Stimulated activated CD8-positive, alpha-beta memory T cell treated with anti-CD3 and anti-CD28 coated beads, Interleukin-12 subunit alpha, Interleukin-12 subunit beta, amount 100 ng/mL, for 24 hours (primary cell): Measurements from ENCODE around the gene GPR68.
"Not testable (repeated sequence)": the region's sequence is repeated elsewhere in the genome, so short reads cannot be mapped to it uniquely, and the experiment has no call there.

ENCODE experiments used
- DNase-seq: peaks from one replicate; pipeline ENCODE4 v3.0.0-alpha.2; 2020; ENCODE audit errors: extremely low read depth

Gene GPR68

DNA sequence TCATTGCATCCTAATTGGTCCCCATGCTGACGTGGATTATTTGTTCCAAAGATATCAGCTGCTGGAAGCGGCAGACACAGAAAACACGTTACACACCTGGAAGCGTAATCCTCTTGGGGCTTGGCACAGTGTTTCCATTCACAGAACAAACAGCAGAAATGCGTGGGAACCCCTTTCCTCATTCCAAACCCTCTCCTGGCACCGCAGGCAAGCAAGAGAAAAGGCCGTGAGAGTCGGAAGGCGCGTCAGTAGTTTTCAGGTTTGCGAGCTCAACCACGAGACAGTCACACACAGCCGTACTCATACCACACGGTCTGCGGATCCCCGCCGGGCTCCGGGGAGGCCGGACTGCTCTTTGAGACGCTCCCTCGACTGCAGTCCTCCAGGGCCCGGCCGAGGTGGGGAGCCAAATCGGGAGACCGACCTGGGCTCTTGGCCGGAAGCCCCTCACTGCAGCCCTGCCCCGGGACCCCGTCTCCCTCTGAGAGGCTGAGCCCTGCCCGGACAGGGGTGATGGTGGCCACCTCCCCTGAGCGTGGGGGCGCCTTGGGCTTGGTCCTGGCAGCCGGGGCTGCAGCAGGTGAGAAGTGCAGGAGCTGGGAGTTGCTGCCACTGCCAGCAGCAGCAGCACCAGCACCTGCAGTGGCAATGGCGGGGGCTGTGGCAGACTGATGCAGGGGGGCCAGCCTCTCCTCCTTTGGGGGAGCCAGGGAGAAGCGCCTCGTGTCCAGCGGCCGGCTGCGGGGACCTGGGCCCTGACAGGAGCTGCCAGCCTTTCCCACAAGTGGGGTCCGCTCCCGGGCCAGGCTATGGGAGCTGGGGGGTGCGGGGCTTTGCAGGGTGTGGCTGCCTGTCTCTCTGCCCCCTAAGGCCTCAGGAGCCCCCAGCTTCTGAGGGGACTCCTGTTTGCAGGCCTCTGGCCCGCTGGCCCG lies 28.1 kb upstream of the GPR68 start:
- no peak for DNase-seq

DNA sequence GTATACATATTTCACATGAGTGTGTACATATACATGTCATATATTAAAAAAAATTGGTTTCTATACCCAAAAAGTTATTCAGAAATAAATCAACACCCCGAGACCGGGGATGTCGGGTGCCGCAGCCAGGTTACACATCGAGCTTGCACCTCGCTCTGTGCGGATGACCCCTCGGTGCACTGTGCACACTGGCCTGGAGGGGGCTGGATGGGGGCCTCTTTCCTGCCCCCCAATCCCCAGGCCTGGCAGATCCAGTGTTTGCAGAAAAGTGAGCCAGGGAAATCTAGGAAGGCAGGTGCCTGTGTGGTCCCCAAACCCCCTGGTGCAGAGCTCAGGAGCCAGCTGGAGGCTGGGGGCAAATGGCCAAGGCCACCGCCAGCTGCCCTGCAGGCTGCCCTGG lies 27.1 kb upstream of the GPR68 start:
- no peak for DNase-seq

DNA sequence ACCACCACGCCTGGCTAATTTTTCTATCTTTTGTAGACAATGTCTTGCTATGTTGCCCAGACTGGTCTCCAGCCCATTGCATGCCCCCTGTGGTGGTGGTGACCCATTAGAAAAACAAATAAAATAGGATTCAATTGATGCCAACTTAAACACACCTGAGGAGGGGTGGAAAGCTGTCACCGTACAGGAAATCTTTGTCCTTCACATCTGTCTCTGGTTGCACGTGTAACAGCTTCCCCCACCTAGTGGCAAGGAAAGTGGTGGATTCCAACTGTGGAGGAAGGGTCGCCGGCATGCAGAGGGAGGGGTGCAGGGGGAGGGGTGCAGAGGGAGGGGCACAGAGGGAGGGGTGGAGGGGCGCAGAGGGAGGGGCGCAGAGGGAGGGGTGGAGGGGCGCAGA lies 26.1 kb upstream of the GPR68 start:
- DNase-seq: no peak

DNA sequence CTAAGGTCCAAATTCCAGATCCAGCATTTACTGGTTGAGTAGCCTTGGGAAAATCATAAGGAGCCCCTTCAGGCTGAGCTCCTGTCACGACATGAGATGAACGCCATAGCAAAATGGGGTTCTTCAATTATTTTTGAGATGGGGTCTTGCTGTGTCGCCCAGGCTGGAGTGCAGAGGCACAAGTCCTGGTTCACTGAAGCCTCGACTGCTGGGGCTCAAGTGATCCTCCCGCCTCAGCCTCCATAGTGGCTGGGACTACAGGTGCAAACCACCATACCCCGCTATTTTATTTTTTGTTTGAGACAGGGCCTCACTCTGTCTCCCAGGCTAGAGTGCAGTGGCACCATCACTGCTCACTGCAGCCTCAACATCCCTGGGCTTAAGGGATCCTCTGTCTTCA lies 25.7 kb upstream of the GPR68 start:
- no peak for DNase-seq

DNA sequence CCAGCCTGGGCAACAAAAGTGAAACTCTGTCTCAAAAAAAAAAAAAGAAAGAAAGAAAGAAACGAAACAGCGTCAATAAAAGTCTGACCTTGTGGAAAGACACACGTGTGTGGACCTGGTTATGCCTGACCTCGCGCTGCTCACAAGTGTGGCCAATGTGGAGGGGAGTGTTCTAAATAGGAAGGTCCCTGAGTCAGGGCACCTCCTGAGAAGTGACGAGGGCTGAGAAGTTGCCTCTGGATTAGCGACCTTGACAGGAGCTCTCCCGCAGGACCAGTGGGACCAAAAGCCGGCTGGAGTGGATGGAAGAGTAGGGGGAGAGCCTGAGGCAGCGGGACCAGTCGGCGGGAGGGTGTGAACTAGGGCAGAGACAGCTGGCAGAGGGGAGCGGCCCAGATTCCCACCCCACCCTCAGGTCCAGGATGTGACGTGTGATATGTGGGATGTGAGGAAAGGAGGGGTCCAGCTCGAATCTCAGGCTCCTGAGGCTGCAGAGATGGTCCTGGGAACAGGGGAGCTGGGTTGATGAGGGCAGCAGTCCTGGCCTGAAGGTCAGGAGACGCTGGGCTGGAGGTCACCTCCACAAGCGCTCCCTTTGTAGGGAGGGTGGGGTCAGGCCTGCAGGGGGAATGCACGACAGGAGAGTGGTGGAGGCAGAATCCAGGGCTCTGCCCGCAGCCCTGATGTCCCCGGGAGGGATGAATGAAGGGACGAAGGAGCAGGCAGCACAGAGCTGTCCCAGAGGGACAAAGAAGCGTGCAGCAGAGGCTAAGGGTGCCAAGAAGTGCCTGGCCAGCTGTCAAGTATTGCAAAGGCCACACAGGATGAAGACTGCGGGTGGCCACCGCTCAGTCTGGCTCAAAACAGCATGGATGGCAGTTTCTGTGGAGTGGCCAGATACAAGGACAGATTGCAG lies 24.8 kb upstream of the GPR68 start:
- DNase-seq: no peak

DNA sequence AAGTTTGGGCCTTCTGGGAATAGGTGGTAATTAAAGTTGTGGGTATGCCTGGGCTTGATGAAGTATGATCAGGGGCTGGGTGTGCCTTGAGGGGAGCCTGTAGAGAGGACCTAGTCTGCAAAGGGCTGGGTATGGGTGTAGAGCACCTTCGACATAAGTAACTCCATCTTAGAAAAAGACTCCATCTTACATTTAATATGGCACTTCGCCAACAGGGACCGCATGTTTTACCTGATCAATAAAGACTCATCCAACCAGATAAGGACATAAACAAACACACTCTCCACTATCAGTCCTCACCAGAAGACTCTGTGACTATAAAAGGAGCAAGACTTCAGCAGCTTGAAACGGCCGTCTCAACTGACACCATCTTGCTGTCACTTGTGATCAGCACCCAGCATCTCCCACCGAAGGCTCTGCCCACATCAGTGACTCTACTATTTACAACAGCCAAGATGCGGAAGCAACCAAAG lies 23.5 kb upstream of the GPR68 start:
- no peak for DNase-seq

DNA sequence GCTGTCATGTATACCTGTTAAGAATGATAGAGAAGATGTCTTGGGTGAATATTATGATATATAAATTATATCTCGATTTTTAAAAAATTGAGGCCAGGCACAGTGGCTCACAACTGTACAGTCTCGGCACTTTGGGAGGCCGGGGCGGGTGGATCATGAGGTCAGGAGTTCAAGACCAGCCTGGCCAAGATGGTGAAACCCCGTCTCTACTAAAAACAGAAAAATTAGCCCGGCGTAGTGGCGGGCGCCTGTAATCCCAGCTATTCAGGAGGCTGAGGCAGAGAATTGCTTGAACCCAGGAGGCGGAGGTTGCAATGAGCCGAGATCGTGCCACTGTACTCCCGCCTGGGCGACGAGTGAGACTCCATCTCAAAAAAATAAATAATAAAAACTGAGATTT lies 21.8 kb upstream of the GPR68 start:
- DNase-seq: not testable (repeated sequence)

DNA sequence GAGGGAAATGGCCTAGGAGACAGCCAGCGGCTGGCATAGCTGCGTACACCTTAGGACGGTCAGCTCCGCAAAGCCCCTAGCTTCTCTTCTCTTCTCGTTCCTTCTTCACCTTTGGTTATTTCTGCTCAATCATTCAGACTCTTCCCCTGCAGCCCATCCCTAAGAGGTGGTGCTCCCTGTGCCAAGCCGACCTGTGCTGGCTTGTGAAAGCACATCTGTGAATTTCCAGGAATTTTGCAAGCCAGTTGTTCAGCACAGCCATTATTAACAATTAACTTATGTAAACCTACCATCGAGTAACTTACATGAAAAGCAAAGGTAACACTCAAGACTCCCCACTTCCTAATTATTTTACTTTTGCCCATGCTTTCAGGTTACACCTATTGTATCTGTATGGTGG lies 20.9 kb upstream of the GPR68 start:
- no peak for DNase-seq

DNA sequence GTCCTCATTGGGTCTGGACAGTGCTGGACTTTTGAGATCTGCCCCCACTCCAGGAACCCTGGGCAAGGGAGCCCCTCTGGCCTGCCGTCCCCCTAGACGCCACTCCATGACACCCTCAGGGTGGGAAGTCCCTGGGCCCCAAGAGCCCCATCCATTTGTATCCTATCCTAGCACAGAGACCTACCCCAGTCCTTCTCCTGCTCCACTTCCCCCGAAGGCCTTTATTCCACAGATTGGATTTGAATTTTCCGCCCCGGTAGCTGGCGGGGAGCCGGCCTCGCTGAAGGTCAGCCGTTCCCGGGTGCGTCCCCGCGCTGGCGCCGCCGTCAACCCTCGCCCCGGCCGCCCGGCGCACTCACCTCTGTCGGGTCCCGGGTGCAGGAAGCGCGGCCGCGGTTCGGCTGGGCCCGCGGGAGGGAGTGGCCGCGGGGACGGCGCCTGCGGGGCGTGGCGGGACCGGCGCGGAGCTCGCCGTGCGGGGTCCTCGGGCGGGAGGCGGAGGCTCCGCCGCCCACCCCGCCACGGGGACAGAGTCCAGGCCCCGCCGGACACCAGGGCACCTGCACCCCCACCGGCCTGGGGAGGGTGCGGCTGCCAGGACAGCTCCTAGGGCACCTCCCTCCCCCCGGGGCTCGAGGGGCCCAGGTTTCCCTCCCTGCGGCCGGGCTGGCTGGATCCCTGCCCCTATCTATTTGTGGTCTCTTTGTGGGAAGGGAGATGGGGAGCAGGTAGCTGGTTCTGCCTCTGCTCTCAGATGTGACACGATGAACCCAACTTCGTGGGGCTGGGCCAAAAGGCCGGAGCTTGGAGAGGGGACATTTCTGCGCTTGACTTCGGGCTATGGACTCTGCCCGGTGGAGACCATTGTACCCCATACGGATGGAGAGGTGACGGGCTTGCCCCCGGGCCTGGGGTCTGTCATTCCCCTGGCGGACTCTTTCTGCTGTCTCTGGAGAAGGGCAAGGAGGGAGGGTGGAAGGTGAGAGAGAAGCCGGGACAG lies 19.9 kb upstream of the GPR68 start:
- no peak for DNase-seq

DNA sequence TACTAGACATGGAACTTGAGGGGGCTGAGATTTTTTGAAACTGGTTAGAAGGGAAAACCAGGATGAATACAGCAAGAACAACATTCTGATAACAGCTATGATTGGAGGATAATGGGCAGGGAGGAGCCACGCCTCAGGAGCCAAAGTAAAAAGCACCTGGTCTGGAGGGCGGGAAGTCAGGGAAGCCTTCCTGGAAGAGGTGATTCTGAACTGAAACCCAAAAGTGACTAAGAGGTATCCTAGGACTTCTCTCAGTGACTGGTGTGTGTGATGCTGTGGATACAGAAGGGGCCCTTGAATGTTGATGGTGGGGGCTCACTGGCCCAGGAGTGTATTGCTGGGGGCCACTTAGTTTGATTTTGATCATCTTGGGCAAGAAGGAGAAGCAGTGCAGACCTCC lies 18.8 kb upstream of the GPR68 start:
- DNase-seq: no peak

DNA sequence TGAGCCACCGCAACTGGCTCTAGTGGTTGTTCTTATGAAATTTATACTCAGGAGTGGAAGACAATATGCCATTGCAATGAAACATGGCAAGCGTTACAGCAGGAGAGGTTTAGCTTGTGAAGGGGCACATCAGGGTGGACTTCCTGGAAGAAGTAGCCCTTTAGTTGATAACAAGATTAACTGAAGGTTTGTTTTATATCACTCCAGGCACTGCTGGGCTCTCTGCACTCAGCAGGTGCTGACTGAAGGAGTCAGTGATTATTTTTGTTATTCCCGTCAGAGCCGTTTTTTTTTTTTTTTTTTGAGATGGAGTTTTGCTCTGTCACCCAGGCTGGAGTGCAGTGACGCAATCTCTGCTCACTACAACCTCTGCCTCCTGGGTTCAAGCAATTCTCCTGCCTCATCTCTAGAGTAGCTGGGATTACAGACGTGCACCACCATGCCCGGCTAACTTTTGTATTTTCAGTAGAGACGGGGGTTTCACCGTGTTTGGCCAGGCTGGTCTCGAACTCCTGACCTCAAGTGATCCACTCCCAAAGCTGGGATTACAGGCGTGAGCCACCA lies 17.6 kb upstream of the GPR68 start:
- DNase-seq: no peak

DNA sequence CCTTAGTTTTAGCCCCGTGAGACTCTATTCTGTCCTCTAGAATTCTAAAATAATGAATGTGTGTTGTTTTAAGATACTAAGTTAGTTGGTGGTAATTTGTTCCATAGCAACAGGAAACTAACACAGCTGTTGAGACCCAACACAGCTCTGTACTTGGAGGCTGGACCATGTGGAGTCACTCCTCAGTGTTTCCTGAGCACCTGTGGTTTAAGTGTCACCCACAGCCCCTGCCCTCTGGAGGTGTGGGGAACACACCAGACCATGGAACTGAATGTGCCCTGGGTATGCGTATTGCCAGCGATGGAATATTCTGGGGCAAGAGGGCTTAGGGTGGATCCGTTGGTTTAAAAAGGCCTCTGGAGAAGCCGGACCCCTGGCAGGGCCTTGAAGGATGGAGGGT lies 16.6 kb upstream of the GPR68 start:
- no peak for DNase-seq

DNA sequence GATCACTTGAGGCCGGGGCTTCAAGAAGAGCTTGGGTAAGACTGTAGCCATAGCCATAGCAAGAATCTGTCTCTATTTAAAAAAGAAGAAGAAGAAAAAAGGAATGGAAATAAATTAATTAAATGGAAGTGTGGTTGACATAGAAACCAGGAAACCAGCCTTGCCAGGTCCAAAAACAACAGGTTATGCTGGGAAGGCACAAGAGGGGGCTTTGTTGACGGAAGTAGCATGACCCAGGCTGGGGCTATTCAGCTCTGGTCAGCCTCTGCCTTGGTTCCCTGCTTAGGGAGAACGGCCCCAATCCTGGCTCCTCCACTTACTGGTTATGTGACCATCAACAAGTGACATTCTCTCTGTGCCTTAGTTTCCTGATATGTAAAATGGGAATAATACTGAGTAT lies 14.4 kb upstream of the GPR68 start:
- DNase-seq: no peak

DNA sequence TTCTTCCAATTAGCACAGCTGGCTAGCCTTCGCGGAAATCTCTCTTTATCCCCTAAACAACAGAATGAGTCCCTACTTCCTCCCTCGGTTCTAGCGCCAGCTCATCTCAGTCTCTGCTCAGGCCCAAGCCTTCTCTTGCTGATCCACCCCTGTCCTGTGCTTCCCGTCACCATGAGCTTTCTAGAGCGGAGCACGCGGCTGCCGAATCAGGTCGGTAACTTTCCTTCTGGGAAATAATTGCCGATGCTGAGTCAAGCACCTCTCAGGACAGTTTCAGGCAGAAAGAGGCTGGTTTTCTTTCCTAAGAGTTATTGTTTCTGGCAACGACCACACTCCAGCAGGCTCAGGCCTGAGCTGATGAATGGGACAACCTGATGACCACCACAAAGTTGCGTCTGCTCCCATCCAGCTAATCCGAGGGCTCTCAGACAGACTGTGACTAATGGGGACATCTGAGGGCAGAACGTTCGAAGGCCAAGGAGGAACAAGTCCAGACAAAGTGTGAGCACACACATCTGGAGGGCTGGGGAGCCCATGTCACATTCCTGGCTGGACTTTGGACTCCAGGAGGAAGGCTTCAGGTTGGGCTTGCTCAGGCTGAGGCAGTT lies 13.6 kb upstream of the GPR68 start:
- DNase-seq: no peak

DNA sequence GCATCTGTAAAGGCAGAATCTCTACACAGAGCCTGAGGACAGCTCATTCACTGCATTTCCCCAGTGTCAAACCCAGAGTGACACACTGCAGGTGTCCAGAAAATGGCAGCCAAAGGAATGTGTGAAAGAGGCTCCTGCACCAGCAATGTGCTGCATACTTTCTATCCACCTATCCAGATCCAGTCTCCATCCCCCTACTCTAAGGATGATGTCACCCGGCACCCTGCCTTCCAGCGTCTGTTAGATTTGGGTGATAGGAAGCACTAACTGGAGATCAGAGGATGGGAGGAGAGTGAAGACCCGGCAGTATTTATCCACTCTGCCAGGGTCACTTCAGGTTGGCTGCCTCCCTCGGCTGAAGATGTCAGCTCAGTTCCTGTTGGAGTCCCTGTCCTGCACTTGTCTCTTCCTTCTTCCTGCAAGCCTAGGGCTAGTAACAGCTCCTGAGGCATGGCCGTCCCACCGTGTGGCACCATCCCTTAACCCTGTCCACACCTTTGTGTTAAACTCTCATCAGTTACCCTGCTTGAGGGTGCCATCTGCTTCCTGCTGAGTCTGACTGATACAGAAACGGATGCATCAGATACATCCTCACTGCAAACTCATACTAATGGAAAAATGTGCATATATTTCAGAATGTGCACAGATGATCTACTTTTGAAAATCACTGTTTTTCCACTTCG lies 13.0 kb upstream of the GPR68 start:
- no peak for DNase-seq

DNA sequence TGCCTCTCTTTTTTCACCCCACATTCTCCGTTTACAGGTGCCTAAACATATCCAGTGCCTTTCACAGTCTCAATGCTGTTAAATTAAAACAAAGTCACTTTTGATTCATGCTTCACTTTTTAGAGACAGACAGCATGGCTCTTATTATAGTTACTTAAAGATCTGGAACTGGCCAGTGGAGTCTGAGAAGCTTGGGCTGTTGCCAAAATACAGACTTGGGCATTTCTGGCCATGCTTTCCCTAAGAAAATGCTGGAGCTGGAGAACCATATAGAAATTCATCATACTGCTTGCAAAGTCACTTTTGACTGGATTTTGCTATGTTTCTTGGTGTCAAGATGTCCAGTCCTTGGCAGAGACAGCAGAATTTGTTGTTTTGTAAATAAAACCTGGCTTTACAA lies 12.2 kb upstream of the GPR68 start:
- DNase-seq: no peak

DNA sequence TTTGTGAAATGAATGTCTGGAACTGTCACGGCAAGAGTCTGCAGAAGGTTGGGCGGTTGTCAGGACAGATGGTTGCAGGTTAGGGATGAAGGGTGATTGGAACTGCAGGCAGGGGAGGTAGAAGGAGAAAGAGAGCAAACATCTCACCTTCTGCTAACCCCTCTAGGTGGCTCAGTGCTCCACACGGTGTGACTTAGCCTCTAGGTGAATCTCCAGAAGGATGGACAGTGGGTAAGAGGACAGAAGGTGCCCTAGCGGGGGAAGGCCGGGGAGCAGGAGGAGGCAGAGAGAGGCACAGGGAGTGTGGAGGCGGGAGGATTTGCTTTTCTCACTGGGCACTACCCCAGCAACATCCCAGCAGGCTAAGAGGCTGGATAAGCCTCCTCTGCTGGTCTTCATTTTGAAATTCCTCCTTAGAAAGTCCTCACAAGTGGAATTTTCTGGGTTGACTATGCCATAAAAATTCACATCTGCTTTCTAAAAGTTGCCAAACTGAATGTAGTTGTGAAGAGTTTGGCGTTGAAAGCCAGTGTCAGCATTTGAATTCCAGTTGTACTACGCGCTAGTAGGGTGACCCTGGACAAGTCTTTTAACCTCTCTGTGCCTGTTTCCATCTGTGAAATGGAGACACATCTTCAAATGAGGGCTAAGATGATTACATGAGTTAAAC lies 10.7 kb upstream of the GPR68 start:
- no peak for DNase-seq

DNA sequence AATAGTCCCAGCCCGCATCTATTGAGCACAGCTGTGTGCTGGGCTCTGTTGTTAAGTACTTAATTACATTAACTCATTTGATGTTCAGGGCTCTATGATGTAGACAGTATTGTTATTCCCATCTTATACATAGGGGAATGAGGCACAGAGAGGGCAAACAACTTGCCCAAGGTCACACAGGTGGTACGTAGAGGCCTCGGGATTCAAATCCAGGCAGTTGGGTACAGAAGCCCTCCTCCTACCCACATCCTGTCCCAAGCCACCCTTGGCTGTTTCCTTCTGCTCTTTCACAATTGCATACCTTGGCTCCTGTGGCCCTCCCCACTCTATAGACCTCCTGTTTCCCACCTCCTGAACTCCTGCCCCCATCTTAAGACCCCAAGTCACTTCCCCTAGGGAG lies 10.0 kb upstream of the GPR68 start:
- DNase-seq: no peak

DNA sequence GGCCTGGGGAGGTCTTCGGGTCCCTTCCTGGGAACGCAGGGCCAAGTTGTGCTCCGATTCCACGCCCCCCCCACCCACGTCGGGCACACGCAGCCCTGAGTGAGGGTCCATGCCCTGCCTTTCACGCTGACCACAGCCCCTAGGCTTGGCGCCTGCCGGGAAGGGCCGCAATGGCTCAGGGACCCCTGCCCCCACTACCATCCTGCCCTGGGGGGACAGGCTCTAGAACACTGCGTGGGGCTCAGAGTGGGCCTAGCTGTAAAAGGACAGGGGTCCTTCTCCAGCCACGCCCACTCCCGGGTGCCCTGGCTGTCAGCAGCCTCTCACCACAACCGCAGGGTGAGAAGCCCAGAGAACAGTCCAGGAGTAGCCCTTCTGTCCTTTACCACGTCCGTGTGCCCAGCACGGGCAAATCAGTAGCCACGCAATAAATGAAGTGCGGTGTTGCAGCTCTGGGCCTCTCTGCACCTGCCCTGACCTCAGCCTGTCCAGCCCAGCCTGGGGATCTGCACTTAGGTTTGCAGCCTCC lies 9.4 kb upstream of the GPR68 start:
- no peak for DNase-seq
